Activated naive CD4-positive, alpha-beta T cell treated with anti-CD3 and anti-CD28 coated beads, Interleukin-2, amount 10 ng/mL, durations not matched to agents 7 days and 5 days (primary cell): ENCODE data around the gene WWOX.

Experiments used
- CTCF ChIA-PET: fragments of 350-600 bp; sonication (Branson Sonifier 250); formaldehyde crosslinking; loops from one replicate; lab custom pipeline; 2021; ENCODE audit warnings: antibody characterized with exemption; lab: Charles Lee
- DNase-seq: peaks from one replicate; pipeline ENCODE4 v3.0.0-alpha.2; 2020
- H3K27ac Mint-ChIP-seq: one replicate; pipeline ENCODE4 v1.8.0; 2021; ENCODE audit warnings: mild to moderate bottlenecking, moderate library complexity, mixed read lengths
- H3K27me3 Mint-ChIP-seq: one replicate; pipeline ENCODE4 v1.8.0; 2021; ENCODE audit warnings: mild to moderate bottlenecking, mixed read lengths
- H3K36me3 Mint-ChIP-seq: one replicate; pipeline ENCODE4 v1.8.0; 2021; ENCODE audit warnings: mixed read lengths
- H3K4me1 Mint-ChIP-seq: one replicate; pipeline ENCODE4 v1.8.0; 2021; ENCODE audit warnings: mixed read lengths
- H3K4me3 Mint-ChIP-seq: one replicate; pipeline ENCODE4 v1.8.0; 2021; ENCODE audit warnings: mild to moderate bottlenecking, moderate library complexity, mixed read lengths
- H3K9me3 Mint-ChIP-seq: one replicate; pipeline ENCODE4 v1.8.0; 2021; ENCODE audit warnings: mixed read lengths

The WWOX gene

GRCh38 chr16:78205506-78205905 lies 106.1 kb downstream of the WWOX start:
- H3K27ac Mint-ChIP-seq = no peak overlapping the region
- no peaks in the 10 kb centered on the region for H3K36me3 Mint-ChIP-seq
- H3K9me3 Mint-ChIP-seq = no peaks in the 10 kb centered on the region
- no peak for DNase-seq
- H3K4me3 Mint-ChIP-seq = no peak overlapping the region
- no peaks in the 10 kb centered on the region for H3K27me3 Mint-ChIP-seq
- H3K4me1 Mint-ChIP-seq = no peaks in the 10 kb centered on the region
- CTCF ChIA-PET = no interaction called here

GRCh38 chr16:78206623-78207223 lies 107.3 kb downstream of the WWOX start:
- Mint-ChIP-seq H3K36me3 (no peaks in the 10 kb centered on the region), H3K9me3 (no peaks in the 10 kb centered on the region), H3K4me3 (no peak overlapping the region), H3K4me1 (no peaks in the 10 kb centered on the region), H3K27ac (no peak overlapping the region), H3K27me3 (no peaks in the 10 kb centered on the region)
- no peak for DNase-seq
- CTCF ChIA-PET = no interaction called here

GRCh38 chr16:78209951-78210661 lies 110.7 kb downstream of the WWOX start:
- CTCF ChIA-PET = interaction anchor here (0.7 to 1.8 kb wide), 2 partner anchors 11 to 1981 kb away, joined by 3 to 4 read pairs; no protein-coding TSS in a partner anchor
- Mint-ChIP-seq H3K4me3 (no peak overlapping the region), H3K4me1 (no peaks in the 10 kb centered on the region), H3K27me3 (no peaks in the 10 kb centered on the region), H3K27ac (no peak overlapping the region), H3K9me3 (no peaks in the 10 kb centered on the region), H3K36me3 (no peaks in the 10 kb centered on the region)
- DNase-seq = no peak

GRCh38 chr16:78211020-78211599 lies 111.7 kb downstream of the WWOX start:
- CTCF ChIA-PET = interaction anchor here (1.8 kb wide), 1 partner anchor 10 kb away, joined by 4 read pairs; no protein-coding TSS in a partner anchor
- H3K9me3 Mint-ChIP-seq = no peaks in the 10 kb centered on the region
- no peak for DNase-seq
- no peaks in the 10 kb centered on the region for H3K4me1 Mint-ChIP-seq
- no peaks in the 10 kb centered on the region for H3K27me3 Mint-ChIP-seq
- H3K4me3 Mint-ChIP-seq = no peak overlapping the region
- H3K36me3 Mint-ChIP-seq = no peaks in the 10 kb centered on the region
- no peak overlapping the region for H3K27ac Mint-ChIP-seq

- Mint-ChIP-seq H3K27me3 (no peaks in the 10 kb centered on the region), H3K36me3 (no peaks in the 10 kb centered on the region), H3K27ac (no peak overlapping the region), H3K4me3 (no peak overlapping the region), H3K9me3 (no peaks in the 10 kb centered on the region), H3K4me1 (no peaks in the 10 kb centered on the region)
- CTCF ChIA-PET = no interaction called here
- no peak for DNase-seq
Observed at GRCh38 chr16:78211946-78212345, 112.5 kb downstream of the WWOX start.

GRCh38 chr16:78212674-78213073 lies 113.2 kb downstream of the WWOX start:
- no peak overlapping the region for H3K4me3 Mint-ChIP-seq
- H3K27ac Mint-ChIP-seq = no peak overlapping the region
- DNase-seq = no peak
- H3K9me3 Mint-ChIP-seq = no peaks in the 10 kb centered on the region
- no peaks in the 10 kb centered on the region for H3K4me1 Mint-ChIP-seq
- CTCF ChIA-PET = no interaction called here
- no peaks in the 10 kb centered on the region for H3K27me3 Mint-ChIP-seq
- no peaks in the 10 kb centered on the region for H3K36me3 Mint-ChIP-seq

GRCh38 chr16:78213751-78214150 lies 114.3 kb downstream of the WWOX start:
- no peak overlapping the region for H3K27ac Mint-ChIP-seq
- CTCF ChIA-PET = no interaction called here
- no peak for DNase-seq
- no peak overlapping the region for H3K4me3 Mint-ChIP-seq
- H3K4me1 Mint-ChIP-seq = no peaks in the 10 kb centered on the region
- H3K9me3 Mint-ChIP-seq = no peaks in the 10 kb centered on the region
- no peaks in the 10 kb centered on the region for H3K27me3 Mint-ChIP-seq
- no peaks in the 10 kb centered on the region for H3K36me3 Mint-ChIP-seq

GRCh38 chr16:78215222-78215621 lies 115.8 kb downstream of the WWOX start:
- H3K9me3 Mint-ChIP-seq = no peaks in the 10 kb centered on the region
- no peak for DNase-seq
- H3K4me1 Mint-ChIP-seq = no peaks in the 10 kb centered on the region
- H3K27ac Mint-ChIP-seq = no peak overlapping the region
- no peaks in the 10 kb centered on the region for H3K36me3 Mint-ChIP-seq
- CTCF ChIA-PET = no interaction called here
- H3K27me3 Mint-ChIP-seq = no peaks in the 10 kb centered on the region
- no peak overlapping the region for H3K4me3 Mint-ChIP-seq

GRCh38 chr16:78216166-78216745 lies 116.8 kb downstream of the WWOX start:
- H3K4me1 Mint-ChIP-seq = no peaks in the 10 kb centered on the region
- CTCF ChIA-PET = no interaction called here
- no peaks in the 10 kb centered on the region for H3K27me3 Mint-ChIP-seq
- H3K4me3 Mint-ChIP-seq = no peak overlapping the region
- H3K9me3 Mint-ChIP-seq = no peaks in the 10 kb centered on the region
- H3K27ac Mint-ChIP-seq = no peak overlapping the region
- DNase-seq = no peak
- no peaks in the 10 kb centered on the region for H3K36me3 Mint-ChIP-seq

- no peaks in the 10 kb centered on the region for H3K4me1 Mint-ChIP-seq
- no peaks in the 10 kb centered on the region for H3K9me3 Mint-ChIP-seq
Observed at GRCh38 chr16:78217276-78217675, 117.8 kb downstream of the WWOX start.

GRCh38 chr16:78218279-78218678 lies 118.8 kb downstream of the WWOX start:
- no peak for DNase-seq
- H3K27me3 Mint-ChIP-seq = no peaks in the 10 kb centered on the region
- H3K27ac Mint-ChIP-seq = no peak overlapping the region
- no peaks in the 10 kb centered on the region for H3K9me3 Mint-ChIP-seq
- CTCF ChIA-PET = no interaction called here
- H3K36me3 Mint-ChIP-seq = no peaks in the 10 kb centered on the region
- H3K4me3 Mint-ChIP-seq = no peak overlapping the region
- no peaks in the 10 kb centered on the region for H3K4me1 Mint-ChIP-seq

More at GRCh38 chr16:78217276-78217675, 117.8 kb downstream of the WWOX start:
- Mint-ChIP-seq H3K36me3 (no peaks in the 10 kb centered on the region), H3K4me3 (no peak overlapping the region), H3K27me3 (no peaks in the 10 kb centered on the region), H3K27ac (no peak overlapping the region)
- CTCF ChIA-PET = no interaction called here
- no peak for DNase-seq

- no peak for DNase-seq
- no peaks in the 10 kb centered on the region for H3K27me3 Mint-ChIP-seq
- H3K4me3 Mint-ChIP-seq = no peak overlapping the region
- no peaks in the 10 kb centered on the region for H3K4me1 Mint-ChIP-seq
- CTCF ChIA-PET = no interaction called here
- no peaks in the 10 kb centered on the region for H3K36me3 Mint-ChIP-seq
- no peaks in the 10 kb centered on the region for H3K9me3 Mint-ChIP-seq
- H3K27ac Mint-ChIP-seq = no peak overlapping the region
Observed at GRCh38 chr16:78218856-78219651, 119.6 kb downstream of the WWOX start.

GRCh38 chr16:78220571-78220970 lies 121.1 kb downstream of the WWOX start:
- Mint-ChIP-seq H3K4me1 (no peaks in the 10 kb centered on the region), H3K4me3 (no peak overlapping the region), H3K27me3 (no peaks in the 10 kb centered on the region), H3K36me3 (no peaks in the 10 kb centered on the region), H3K27ac (no peak overlapping the region), H3K9me3 (no peaks in the 10 kb centered on the region)
- CTCF ChIA-PET = interaction anchor here (0.8 to 1.1 kb wide), 2 partner anchors 9 to 10 kb away, joined by 3 to 4 read pairs; no protein-coding TSS in a partner anchor
- DNase-seq = no peak

GRCh38 chr16:78221892-78222291 lies 122.4 kb downstream of the WWOX start:
- DNase-seq = no peak
- Mint-ChIP-seq H3K36me3 (no peaks in the 10 kb centered on the region), H3K9me3 (no peaks in the 10 kb centered on the region), H3K27ac (no peak overlapping the region), H3K27me3 (no peaks in the 10 kb centered on the region), H3K4me1 (no peaks in the 10 kb centered on the region), H3K4me3 (no peak overlapping the region)
- CTCF ChIA-PET = interaction anchor here (0.7 kb wide), 1 partner anchor 25 kb away, joined by 3 read pairs; no protein-coding TSS in a partner anchor
